Panc1 (cell line): ENCODE measurements around the gene MPND.

Source experiments
- CTCF ChIP-seq: fragments of 450-650 bp; IDR thresholded peaks from 2 replicates; pipeline ENCODE4 v1.5.1; 2017; ENCODE audit warnings: mild to moderate bottlenecking
- POLR2AphosphoS5 ChIP-seq: IDR thresholded peaks from 2 replicates; pipeline ENCODE4 v1.6.1; 2012; ENCODE audit warnings: mild to moderate bottlenecking, low read depth, low read length, moderate library complexity
- REST ChIP-seq, 2 experiments: IDR thresholded peaks; 2 replicates each; pipeline ENCODE4 v1.6.1; 2011 to 2012; ENCODE audit warnings: low read depth in 2 of 2, control low read depth in 1 of 2, low read length in 1 of 2, mild to moderate bottlenecking in 1 of 2, moderate library complexity in 1 of 2; ENCODE audit not compliant: insufficient read depth in 1 of 2

GRCh38 chr19:4354897-4355296 is 11.5 kb downstream of the MPND start:
- TF ChIP-seq CTCF (no peak), POLR2AphosphoS5 (no peak), REST (IDR thresholded peaks at IDR 0.05; ENCODE audit: insufficient read depth in 1 of 2, low read depth in 2 of 2, low read length in 1 of 2) (no peak)
